HFF-Myc (cell line): ENCODE results near the gene ADCY4.

Source experiments
- DNase-seq: peaks from one replicate; pipeline ENCODE4 v3.0.0-alpha.2; 2011; ENCODE audit warnings: low read depth; ENCODE audit errors: extremely low read depth
- H3K4me3 ChIP-seq: replicated peaks from 2 replicates; pipeline ENCODE4 v1.5.1; 2011; ENCODE audit warnings: low read depth, mild to moderate bottlenecking, control low read depth, low read length
- TF ChIP-seq, protein P1 (sequence below): IDR thresholded peaks from 2 replicates; pipeline ENCODE4 v1.5.1; 2012; ENCODE audit warnings: mild to moderate bottlenecking, low read depth, low read length, control low read depth; ENCODE audit errors: missing control alignments

Gene ADCY4

DNA sequence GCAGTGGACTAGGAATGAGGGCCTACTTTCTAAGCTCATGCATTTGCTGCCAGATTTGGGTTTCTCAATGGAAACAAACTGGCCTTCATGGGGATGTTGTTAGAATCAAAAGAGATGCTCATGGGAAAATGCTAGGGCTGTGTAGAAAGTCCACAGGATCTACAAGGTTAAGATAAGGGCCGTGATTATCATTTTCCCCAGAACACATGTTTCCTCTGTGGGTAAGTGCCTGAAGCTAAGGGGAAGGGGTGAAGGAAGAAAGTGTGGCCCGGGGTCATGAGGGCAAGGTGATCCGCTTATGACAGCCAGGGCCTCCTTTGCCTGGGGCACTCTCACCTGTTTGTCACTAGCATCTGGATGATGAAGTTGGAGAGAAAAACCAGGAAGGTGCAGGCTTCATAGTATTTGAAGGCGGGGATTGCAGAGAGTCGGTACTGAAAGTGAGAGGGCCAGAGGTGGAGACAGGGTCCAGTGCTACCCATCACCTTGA, 9.8 kb downstream of the ADCY4 start:
- no peak for DNase-seq
- TF ChIP-seq, protein P1, sequence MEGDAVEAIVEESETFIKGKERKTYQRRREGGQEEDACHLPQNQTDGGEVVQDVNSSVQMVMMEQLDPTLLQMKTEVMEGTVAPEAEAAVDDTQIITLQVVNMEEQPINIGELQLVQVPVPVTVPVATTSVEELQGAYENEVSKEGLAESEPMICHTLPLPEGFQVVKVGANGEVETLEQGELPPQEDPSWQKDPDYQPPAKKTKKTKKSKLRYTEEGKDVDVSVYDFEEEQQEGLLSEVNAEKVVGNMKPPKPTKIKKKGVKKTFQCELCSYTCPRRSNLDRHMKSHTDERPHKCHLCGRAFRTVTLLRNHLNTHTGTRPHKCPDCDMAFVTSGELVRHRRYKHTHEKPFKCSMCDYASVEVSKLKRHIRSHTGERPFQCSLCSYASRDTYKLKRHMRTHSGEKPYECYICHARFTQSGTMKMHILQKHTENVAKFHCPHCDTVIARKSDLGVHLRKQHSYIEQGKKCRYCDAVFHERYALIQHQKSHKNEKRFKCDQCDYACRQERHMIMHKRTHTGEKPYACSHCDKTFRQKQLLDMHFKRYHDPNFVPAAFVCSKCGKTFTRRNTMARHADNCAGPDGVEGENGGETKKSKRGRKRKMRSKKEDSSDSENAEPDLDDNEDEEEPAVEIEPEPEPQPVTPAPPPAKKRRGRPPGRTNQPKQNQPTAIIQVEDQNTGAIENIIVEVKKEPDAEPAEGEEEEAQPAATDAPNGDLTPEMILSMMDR, result no peak

DNA sequence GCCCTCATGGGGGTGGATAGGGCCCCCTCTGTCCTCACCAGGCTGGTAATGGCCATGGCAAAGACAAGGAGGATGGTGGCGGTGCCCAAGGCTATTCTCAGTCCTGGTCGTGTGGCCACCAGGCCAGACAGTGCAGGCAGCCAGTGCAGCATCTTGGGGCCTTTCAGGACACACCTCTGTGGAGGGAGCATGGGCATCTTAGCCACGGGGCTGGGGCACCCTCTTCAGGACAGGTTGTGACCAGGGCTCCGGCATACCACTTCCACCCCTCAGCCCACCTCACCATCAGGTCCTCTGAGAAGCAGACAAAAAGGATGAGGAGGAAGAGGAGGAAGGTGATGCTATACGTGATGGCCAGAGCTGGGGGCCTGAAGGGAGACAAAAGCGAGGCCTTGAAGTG, 10.8 kb downstream of the ADCY4 start:
- TF ChIP-seq, protein P1, result no peak
- no peak for DNase-seq

More for the DNA sequence above, 9.8 kb downstream of the ADCY4 start:
- no peak overlapping the region for H3K4me3 ChIP-seq

DNA sequence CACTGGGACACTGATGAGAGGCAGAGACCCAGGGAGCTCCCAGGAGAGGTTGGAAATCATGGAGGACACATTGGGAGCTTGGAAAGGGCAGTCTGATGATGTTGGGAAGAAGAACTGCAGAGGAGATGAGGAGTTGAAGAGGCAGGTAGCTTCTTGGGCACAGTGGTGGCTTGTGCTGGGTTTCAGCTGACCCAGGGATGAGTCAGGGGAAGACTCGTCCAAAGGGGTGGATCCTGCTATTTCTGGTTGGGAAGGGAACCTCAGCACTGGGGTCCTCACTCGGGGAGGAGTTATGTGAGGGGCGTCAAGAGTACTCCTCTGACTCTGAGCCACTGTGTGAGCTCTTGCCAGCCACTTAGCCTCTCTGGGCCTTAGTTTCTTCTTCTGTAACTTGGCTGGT, 11.5 kb downstream of the ADCY4 start:
- H3K4me3 ChIP-seq, result no peak overlapping the region
- no peak for DNase-seq
- TF ChIP-seq, protein P1, result no peak

More for the DNA sequence above, 10.8 kb downstream of the ADCY4 start:
- H3K4me3 ChIP-seq, result no peak overlapping the region

DNA sequence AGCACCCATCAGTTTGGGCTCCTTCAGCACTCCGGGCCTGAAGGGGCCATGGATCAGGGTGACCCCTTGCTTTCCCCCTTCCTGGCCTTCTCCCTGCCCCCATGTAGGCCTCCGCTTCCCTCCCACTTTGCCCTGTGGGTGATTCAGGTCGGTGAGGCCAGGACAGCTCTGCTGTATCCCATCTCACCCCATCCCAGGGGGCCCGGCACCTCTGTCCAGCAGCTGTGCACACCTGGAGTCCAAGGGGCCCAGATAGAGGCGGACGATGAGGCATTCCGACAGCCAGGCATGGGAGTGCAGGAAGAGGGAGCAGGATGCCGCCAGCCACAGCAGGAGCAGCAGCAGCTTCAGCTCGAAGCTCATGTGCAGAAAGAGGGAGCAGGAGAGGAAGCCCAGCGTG, 12.2 kb downstream of the ADCY4 start:
- no peak overlapping the region for H3K4me3 ChIP-seq
- no peak for DNase-seq
- TF ChIP-seq, protein P1, result no peak

DNA sequence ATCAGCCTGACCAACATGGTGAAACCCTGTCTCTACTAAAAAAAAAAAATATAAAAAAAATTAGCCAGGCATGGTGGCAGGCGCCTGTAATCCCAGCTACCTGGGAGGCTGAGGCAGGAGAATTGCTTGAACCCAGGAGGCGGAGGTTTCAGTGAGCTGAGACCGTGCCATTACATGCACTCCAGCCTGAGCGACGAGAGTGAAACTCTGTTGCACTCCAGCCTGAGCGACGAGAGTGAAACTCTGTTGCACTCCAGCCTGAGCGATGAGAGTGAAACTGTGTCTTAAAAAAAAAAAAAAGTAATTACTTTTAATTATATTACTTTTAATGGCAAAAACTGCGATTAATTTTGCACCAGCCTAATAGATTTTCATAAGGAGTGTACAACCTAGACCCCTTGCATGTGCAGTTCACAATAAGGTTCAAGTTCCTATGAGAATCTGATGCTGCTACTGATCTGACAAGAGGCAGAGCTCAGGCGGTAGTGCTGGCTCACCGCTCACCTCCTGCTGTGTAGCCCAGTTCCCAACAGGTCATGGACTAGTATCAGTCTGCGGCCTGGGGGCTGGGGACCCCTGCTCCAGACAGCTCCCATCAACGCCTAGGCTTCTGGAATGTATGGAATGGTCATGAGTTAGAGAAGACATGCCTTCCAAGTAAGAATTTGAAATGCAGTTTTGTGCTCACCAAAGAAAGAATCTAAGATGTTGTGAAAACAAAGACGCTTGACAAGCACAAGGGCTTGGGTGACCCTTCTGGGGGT, 13.5 kb downstream of the ADCY4 start:
- H3K4me3 ChIP-seq, result no peak overlapping the region
- TF ChIP-seq, protein P1, result no peak
- no peak for DNase-seq

DNA sequence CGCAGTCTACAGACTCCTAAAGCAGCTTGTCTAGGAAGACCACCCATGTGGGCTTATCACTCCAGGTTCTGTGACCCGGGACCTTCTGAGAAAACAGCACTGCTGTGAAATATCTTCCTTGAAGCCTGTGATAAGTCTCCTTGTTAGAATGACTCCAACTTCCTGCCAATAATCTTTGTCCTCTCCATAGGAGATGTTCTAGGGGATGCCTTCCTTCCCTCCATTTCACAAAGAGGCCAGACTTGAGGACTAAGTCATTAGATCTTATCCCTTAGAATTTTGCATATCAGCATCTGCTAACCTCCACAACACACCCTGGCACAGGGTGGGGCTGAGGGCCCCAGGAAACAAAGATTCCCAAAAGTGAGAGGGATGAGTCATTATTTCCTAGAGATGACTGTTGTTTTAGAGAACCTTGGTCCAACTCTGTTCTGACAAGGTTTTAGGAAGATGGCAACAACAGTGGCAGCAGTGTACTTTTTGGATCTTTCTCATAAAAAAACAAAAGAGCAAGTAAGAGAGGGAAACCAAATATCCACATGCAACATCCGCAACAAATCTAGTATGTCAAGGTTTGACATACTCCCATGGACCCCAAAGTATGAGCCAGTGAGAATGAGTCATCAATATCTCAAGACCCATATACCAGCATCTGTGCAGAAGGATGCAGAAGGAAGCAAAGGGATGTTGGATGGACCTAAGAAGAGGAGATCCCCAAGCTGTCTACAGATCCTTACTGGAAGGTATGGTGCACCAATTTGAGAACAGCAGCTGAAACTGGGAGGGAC, 17.5 kb downstream of the ADCY4 start:
- no peak overlapping the region for H3K4me3 ChIP-seq
- TF ChIP-seq, protein P1, result no peak
- no peak for DNase-seq
